SHP77 treated with DMSO at 0.1 percent for 48 hours (cell line): ENCODE data around the gene RTF1.
"Not testable (repeated sequence)": the region's sequence is repeated elsewhere in the genome, so short reads cannot be mapped to it uniquely, and the experiment has no call there.

Experiments
- DNase-seq: peaks from one replicate; lab custom pipeline; 2025; lab: John Stamatoyannopoulos, UW

The RTF1 gene

DNA sequence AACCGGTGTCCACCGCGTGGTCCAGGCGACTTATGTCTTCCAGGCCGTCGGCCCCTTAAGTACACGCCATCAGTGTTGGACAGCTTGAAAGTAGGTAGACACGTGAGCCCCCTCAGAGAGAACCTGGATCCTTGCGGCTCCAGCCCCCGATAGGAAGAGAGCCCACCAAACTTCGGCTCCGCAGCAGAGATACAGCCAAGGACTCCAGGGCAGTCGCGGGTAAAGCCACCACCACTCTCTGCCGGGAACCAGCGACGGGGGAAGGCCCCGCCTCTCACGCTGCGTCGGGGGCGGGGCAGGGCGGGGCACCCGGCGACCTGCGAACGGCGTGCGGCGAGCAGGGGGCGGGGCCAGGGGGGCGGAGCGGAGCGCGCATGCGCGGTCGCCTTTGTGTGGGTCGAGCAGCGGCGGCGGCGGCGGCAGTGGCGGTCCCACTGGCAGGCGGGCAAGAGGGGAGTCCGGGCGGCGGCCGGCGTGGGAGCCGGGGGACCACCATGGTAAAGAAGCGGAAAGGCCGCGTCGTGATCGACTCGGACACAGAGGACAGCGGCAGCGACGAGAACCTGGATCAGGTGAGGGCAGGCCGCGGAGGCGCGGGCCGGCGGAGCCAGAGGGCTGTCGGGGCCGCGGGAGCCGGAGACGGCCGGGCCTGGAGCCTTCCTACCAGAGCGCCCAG is at the start of gene RTF1:
Gene RTF1, plus strand, starts transcription at position 354 of the 676 bp plus-strand sequence. Its CDS starts 21 bp downstream, at position 375.
- peak; percentile 55 for DNase-seq

DNA sequence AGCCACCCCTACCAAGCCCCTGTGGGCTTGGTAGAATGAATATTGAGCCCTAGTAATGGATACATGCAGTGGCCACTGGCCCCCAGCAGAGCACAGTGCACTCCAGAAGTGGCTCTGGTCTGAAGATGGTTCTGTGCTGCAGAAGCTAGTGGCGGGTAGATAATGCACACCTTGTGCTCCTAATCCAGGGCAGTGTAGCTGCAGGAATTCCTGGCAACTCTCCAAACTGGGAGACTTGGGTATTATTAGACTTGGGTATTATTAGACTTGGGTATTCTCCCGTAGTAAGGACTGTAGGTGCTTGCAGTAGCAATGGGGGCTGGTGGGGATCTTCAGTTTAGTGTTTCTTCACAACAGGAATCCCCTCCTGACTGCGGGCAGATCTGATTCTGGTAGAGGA is 49.5 kb upstream of the RTF1 start:
- no peak for DNase-seq

DNA sequence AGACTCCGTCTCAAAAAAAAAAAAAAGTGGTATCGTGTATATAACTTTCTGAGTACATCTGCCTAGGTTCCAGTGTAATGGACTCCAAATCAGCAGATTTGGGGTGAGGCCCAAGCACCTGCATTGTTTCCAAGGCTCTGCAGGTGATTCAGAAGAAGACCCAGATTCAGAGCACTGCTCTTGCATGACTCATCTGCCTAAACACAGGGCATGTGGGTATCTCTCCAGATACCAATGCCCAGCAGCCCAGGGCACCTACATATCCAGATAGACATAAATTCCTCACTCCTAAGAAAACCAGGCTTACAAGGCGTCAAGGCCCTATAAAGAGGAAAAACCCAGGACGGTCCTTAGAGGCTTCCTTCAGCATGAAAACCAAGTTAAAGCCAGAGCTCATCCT is 38.9 kb upstream of the RTF1 start:
- no peak for DNase-seq

DNA sequence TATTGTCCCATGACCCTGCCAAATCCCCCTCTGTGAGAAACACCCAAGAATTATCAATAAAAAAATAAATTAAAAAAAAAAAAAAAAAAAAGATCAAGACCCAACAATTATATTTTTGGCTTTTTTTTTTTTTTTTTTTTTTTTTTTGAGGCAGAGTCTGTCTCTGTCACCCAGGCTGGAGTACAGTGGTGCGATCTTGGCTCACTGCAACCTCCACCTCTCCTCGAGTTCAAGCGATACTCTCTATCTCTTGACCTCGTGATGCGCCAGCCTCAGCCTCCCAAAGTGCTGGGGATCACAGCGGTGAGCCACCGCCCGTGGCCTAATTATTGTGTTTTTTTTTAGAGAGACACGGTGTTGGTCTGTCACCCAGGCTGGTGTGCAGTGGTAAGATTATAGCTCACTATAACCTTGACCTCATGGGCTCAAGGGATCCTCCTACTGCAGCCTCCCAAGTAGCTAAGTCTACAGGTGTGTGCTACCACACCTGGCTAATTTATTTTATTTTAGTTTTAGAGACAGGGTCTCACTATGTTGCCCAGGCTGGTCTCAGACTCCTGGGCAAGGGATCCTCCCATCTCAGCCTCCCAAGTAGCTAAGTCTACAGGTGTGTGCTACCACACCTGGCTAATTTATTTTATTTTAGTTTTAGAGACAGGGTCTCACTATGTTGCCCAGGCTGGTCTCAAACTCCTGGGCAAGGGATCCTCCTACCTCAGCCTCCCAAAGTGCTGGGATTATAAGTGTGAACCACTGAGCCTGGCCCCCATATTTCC is 32.7 kb upstream of the RTF1 start:
- not testable (repeated sequence) for DNase-seq

- no peak for DNase-seq
Measured at GRCh38 chr15:41387646-41388045, 29.2 kb upstream of the RTF1 start.

DNA sequence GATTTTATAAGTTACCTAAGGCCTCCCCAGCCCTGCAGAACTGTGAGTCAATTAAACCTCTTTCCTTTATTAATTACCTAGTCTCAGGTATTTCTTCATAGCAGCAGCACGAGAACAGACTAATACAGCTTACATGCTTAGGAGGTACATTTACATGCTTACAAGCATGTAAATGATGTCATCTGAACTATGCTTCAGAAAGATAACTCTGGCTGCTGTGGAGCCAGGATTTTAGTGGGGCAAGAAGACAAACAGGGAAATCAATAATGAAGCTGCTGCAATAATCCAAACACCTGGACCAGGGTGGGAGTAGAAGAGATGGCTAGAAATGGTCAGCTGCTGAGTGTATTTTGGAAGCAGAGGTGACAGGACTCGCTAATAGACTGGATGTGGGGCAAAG is 24.2 kb upstream of the RTF1 start:
- DNase-seq = no peak

DNA sequence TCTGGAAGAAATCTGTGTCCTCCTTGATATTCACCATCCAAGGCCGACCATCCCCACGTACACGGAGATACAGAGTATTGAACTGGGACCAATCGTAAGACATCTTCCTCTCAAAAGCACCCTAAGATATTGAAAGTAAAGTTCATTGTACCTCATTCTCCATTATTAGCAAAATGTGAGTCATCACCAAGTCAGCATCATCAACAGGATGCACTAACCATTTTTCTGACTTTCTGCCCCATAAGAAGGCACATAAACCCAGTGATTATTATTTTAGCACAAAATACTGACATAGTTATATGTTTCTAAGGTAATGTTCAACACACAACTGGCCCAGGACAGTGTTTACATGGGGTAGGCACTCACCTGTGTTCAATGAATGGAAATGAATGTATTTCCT is 22.0 kb upstream of the RTF1 start:
- DNase-seq = no peak

DNA sequence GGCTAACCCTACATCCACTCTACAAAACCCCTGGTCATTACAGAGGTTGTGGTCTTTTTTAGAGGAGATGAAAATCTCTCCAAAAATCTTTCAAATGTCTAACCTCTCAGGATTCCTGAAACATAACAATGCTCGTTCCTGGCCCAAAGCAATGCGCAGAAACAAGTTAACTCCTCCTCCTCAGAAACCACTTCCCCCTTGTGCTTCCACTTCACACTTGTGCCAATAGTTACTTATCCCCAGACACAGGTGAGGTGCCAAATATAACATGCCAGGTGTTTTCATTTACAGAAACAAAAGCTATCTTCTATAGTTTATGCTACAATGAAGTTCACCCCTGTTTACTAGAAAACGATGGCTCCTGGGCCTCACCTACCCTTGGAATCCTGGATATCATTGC is 20.8 kb upstream of the RTF1 start:
- no peak for DNase-seq

GRCh38 chr15:41401904-41402267 is 15.0 kb upstream of the RTF1 start:
- no peak for DNase-seq

- no peak for DNase-seq
Measured at GRCh38 chr15:41407341-41407740, 9.6 kb upstream of the RTF1 start.

GRCh38 chr15:41408234-41408641 is 8.7 kb upstream of the RTF1 start:
- no peak for DNase-seq

GRCh38 chr15:41411031-41411430 is 5.9 kb upstream of the RTF1 start:
- no peak for DNase-seq

- DNase-seq = no peak
Measured at GRCh38 chr15:41411441-41411840, 5.5 kb upstream of the RTF1 start.

DNA sequence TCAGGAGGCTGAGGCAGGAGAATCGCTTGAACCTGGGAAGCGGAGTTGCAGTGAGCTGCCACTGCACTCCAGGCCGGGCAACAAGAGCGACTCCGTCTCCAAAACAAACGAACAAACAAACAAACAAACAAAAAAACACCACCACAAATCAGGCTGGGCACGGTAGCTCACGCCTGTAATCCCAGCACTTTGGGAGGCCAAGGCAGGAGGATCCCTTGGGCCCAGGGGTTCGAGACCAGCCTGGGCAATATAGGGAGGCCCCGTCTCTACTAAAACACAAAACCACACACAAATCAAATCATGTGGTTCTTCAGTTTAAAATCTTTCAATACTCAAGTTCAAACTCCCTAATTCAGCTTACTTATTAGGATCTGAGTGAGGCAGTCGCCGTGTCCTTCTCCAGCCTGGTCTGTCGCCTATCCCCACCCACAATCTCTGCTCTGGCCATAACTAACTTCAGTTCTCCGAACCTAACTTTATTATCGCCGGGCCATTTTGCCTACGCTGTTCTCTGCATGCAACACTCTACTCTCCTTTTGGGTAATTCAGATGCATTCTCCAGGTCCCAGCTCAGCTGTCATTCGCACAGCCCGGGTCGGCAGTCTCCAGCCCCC is 660 bp upstream of the RTF1 start:
- DNase-seq = no peak

- DNase-seq = no peak
Measured at GRCh38 chr15:41417418-41418195, 712 bp downstream of the RTF1 start.

DNA sequence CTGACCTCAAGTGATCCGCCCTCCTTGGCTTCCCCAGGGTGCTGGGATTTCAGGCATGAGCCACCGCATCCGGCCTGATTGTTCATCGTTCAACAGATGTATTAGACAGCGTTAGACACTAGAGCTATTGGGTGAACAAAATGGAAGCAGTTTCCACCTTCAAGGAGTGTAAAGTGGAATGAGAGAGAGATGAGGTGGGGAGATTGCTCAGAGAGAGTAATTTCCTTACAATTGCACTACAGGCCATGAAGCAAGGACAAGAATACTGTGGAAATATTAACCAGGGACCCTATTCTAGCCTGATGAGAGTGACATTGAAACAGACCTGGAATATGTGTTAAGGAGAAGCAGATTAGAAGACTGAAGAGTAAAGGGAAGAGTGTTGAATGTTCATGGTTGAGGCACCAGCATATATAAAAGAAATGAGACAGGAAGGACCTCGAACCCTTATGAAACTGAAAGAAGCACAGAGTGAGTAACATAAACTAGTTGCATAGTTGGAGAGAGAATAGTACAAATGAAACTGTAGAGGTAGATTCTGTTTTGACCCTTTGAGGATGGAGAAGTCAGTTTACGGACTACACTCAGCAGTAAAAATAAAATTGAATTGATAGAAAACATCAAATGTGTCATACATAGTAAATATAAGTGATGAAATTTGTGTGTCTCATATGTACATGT is 7.2 kb downstream of the RTF1 start:
- DNase-seq = no peak

GRCh38 chr15:41424809-41425208 is 7.9 kb downstream of the RTF1 start:
- no peak for DNase-seq

GRCh38 chr15:41425907-41426306 is 9.0 kb downstream of the RTF1 start:
- not testable (repeated sequence) for DNase-seq

DNA sequence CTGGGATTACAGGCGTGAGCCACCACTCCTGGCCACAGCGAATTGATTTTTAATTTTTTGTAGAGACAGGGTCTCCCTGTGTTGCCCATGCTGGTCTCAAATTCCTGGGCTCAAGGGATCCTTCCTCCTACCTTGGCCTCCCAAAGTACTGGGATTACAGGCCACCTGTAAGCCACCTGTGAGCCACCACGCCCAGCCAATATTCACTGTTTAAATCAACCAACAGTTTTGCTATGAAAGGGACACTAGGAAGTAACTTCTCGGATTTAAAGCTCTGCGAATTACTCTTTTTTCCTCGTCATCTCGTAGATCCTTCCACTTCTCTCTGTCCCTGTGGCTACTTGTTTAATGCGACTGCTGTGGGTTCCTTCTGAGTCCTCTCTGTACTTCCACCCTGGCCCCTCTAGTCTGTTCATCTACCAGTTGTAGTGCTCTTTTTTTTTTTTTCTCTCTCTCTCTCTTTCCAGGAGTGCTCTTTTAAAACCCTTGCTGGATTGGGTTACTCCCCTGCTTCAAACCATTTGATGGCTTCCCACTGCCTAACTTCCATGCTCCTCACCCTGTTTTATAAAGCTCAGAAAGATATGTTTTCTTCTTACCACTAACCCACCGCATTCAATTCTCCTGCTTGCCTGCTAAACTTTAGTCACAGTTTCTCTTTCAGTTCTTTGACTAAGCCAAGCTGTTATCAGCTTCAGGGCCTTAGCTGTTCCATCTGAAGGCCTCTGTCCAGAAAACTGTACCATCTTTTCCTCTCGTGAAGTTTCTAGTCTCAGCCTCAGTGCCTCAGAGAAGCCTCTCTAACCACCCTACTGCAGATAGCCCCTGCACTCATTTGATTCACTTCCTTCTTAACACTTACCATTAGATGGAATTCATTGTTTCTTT is 12.4 kb downstream of the RTF1 start:
- no peak for DNase-seq

DNA sequence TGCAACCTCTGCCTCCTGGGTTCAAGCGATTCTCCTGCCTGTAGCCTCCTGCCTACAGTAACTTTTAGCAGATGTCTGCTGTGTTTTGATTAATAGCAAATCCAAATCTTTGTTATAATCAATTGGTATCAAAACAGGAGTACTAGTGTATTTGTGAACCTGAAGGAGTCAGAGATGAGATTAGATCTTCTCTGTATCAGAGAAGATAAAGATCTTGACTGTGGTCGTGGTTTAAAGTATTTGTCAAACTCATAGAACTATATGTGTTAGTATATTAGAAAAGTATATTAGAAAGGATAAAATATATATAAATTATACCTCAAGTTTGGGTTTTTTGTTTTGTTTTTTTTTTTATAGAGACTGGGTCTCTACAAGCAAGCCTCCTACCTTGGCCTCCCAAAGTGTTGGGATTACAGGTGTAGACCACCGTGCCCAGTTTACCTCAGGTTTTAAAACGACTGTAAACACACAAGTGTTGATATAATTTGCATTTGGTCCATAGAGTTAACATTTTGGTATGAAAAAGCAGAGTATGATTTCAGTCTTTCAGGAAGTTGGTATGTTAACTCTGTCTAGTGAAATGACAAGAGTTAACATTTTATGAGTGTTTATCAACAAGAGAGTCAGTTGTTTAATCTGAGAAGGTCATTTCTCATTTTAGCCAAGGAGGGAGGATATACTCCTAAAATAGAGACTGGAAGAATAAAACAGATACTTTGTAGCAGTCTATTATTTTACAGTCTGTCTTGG is 18.3 kb downstream of the RTF1 start:
- DNase-seq = no peak
